SK-N-MC (cell line): ENCODE data around the gene AUTS2.

ENCODE experiments used
- EZH2 ChIP-seq: fragments of 200-600 bp; sonication (generic); IDR thresholded peaks from one replicate; pipeline ENCODE4 v1.6.1; 2017; ENCODE audit warnings: antibody characterized with exemption
- FOXP2 ChIP-seq: optimal IDR thresholded peaks from 2 replicates; pipeline ENCODE3; 2011; ENCODE audit warnings: mild to moderate bottlenecking, moderate library complexity; ENCODE audit not compliant: insufficient read depth; ENCODE audit errors: extremely low read length, control extremely low read depth
- POLR2AphosphoS5 ChIP-seq: IDR thresholded peaks from 2 replicates; pipeline ENCODE4 v1.6.1; 2012; ENCODE audit warnings: mild to moderate bottlenecking, low read depth, low read length, borderline replicate concordance

GRCh38 chr7:69804962-69805361 lies 206.7 kb downstream of the AUTS2 start:
- no peak for TF ChIP-seq POLR2AphosphoS5
- no peak for TF ChIP-seq FOXP2
- no peak for TF ChIP-seq EZH2
